Type B pancreatic cell (in vitro differentiated cells): Measurements from ENCODE around the gene NRP2. TPM values are rescaled to one million over a fixed set of nuclear protein-coding genes. Genes with fewer than 3 reads are reported as not detected.

Experiments
- DNase-seq: peaks from one replicate; pipeline ENCODE4 v3.0.0; 2021; ENCODE audit warnings: mixed read lengths; ENCODE audit not compliant: unreplicated experiment; ENCODE audit errors: extremely low spot score
- H3K27ac Mint-ChIP-seq: 2 replicates; pipeline ENCODE4 v1.8.0; 2021; ENCODE audit warnings: mild to moderate bottlenecking, mixed read lengths
- H3K27me3 Mint-ChIP-seq: 2 replicates; pipeline ENCODE4 v1.8.0; 2021; ENCODE audit warnings: mixed read lengths
- H3K36me3 Mint-ChIP-seq: 2 replicates; pipeline ENCODE4 v1.8.0; 2021; ENCODE audit warnings: mixed read lengths
- H3K4me1 Mint-ChIP-seq: one replicate; pipeline ENCODE4 v1.8.0; 2021; ENCODE audit warnings: mixed read lengths; ENCODE audit not compliant: unreplicated experiment
- H3K4me3 Mint-ChIP-seq: 2 replicates; pipeline ENCODE4 v1.8.0; 2021; ENCODE audit warnings: mild to moderate bottlenecking, mixed read lengths
- H3K9me3 Mint-ChIP-seq: 2 replicates; pipeline ENCODE4 v1.8.0; 2021; ENCODE audit warnings: mixed read lengths
- CTCF ChIP-seq: fragments of 200-600 bp; sonication (generic); conservative IDR thresholded peaks from 2 replicates; pipeline ENCODE4 v1.5.0; 2021; ENCODE audit warnings: antibody characterized with exemption, mild to moderate bottlenecking
- total RNA-seq: library from RNA; stranded (reverse); gene quantifications from 2 replicates; pipeline ENCODE4 v1.2.1, GENCODE V29; 2021; ENCODE audit warnings: low replicate concordance

NRP2 gene
- total RNA-seq, 1 donor from 2014 or later = 109 TPM

DNA sequence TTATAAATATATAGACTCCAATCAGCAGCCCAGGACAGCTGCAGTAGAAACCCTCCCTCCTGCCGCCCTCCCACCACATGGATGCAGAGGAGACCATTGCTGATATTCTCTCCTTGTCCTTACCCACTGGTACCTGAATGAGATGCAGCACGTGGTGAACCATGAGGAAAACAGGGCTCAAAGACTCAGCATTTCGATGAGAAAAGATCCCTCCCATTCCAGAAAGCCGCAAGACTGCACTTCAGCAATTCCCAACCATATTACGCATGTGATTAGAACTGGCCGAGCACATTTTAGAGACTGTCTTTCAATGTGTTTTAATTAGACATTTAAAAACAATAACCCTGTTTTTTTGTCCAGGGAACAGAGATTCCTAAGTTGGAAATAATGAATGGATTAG lies 125.5 kb downstream of the NRP2 start:
- Mint-ChIP-seq H3K27ac (no peak overlapping the region), H3K27me3 (peaks cover 19% of the 10 kb centered on the region), H3K36me3 (no peaks in the 10 kb centered on the region), H3K4me3 (no peak overlapping the region), H3K4me1 (peaks cover 18% of the 10 kb centered on the region), H3K9me3 (no peaks in the 10 kb centered on the region)
- no peak for DNase-seq
- TF ChIP-seq CTCF = no peak

- peaks cover 14% of the 10 kb centered on the region for H3K27me3 Mint-ChIP-seq
- DNase-seq = no peak
- peaks cover 18% of the 10 kb centered on the region for H3K4me1 Mint-ChIP-seq
- no peak overlapping the region for H3K4me3 Mint-ChIP-seq
- no peak for TF ChIP-seq CTCF
- no peaks in the 10 kb centered on the region for H3K9me3 Mint-ChIP-seq
- no peak overlapping the region for H3K27ac Mint-ChIP-seq
- H3K36me3 Mint-ChIP-seq = no peaks in the 10 kb centered on the region
Measured at GRCh38 chr2:205808486-205809121, 126.3 kb downstream of the NRP2 start.

DNA sequence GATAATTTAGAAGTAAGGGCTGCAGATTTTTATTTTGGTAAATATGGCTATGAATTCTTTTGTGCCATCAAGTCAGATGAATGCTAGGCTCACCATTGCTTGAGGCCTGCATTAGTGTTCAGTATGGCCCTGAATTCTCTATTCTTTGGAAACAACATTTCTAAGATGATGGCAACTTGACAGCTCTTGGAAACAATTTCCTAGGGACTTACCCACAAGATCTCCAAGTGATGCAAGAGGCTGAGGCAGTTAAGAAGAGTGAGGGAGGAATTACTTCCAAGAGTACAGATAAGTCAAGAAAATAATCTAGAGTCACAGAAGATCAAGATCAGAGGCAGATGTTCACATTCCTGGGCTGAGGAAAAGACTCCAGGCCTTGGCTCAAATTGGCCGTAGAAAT lies 129.1 kb downstream of the NRP2 start:
- Mint-ChIP-seq H3K4me3 (no peak overlapping the region), H3K4me1 (peaks cover 19% of the 10 kb centered on the region), H3K36me3 (no peaks in the 10 kb centered on the region), H3K27ac (no peak overlapping the region), H3K9me3 (no peaks in the 10 kb centered on the region), H3K27me3 (peaks cover 5% of the 10 kb centered on the region)
- no peak for TF ChIP-seq CTCF
- no peak for DNase-seq

DNA sequence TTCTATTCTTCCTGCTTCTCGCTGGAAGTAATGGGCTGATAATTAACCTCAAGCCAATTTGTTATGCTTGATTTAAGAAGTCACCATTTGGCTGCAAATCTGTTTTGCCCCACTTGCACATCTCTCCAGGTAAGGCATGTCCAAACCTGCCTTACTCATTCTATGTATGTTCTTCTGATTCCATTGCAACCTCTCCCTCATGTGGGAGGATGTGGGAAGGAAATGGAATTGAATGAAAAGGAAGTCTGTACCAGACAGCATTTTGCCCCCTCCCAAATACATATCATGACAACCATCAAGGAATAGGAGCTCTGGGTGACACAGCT lies 131.7 kb downstream of the NRP2 start:
- Mint-ChIP-seq H3K36me3 (no peaks in the 10 kb centered on the region), H3K4me3 (no peak overlapping the region), H3K27me3 (no peaks in the 10 kb centered on the region), H3K27ac (no peak overlapping the region), H3K4me1 (peaks cover 13% of the 10 kb centered on the region), H3K9me3 (no peaks in the 10 kb centered on the region)
- DNase-seq = no peak
- no peak for TF ChIP-seq CTCF

DNA sequence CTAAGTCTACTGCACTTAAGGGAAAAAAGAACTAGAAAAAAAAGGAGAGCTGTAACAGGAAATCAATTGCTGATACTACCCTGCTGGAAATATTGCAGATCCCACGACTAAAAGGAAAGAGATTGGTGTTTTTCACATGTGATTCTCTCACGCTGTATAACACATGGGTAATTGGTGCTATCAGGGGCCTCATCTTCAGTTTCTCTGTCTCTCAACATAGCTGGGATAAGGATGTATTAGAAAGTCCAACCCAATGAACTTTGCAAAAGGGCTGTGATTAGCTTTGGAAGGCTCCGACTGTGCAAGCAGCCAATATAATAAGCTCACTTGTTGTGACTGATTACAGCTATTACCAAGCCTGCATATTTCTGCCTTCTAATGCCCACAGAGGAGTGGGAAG lies 133.4 kb downstream of the NRP2 start:
- Mint-ChIP-seq H3K36me3 (no peaks in the 10 kb centered on the region), H3K4me1 (peaks cover 13% of the 10 kb centered on the region), H3K27me3 (no peaks in the 10 kb centered on the region), H3K9me3 (no peaks in the 10 kb centered on the region), H3K4me3 (no peak overlapping the region), H3K27ac (no peak overlapping the region)
- DNase-seq = no peak
- no peak for TF ChIP-seq CTCF

DNA sequence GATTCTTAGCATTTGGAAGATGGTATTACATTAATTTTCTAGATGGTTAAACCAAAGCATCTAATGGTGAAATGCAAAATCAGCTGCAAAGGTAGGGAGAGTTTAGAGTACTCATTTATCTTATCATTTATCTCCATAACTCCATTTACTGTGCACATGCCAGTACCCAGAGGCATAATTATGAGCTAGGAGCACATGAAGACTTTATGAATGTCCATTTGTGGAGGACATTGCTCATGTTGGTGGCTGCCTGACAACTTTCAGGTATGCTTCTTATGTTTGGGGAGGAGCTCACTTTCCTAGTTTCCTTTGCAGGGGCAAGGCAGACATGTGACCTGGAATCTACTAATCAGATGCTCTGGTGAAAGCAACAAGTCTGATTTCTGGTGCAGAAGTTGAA lies 134.0 kb downstream of the NRP2 start:
- H3K4me3 Mint-ChIP-seq = peak overlapping the region; percentile 8
- no peaks in the 10 kb centered on the region for H3K9me3 Mint-ChIP-seq
- peaks cover 13% of the 10 kb centered on the region for H3K4me1 Mint-ChIP-seq
- H3K27ac Mint-ChIP-seq = no peak overlapping the region
- H3K36me3 Mint-ChIP-seq = no peaks in the 10 kb centered on the region
- H3K27me3 Mint-ChIP-seq = no peaks in the 10 kb centered on the region
- DNase-seq = no peak
- no peak for TF ChIP-seq CTCF
